ENCODE data around the gene TMEM271.

The TMEM271 gene, protein sequence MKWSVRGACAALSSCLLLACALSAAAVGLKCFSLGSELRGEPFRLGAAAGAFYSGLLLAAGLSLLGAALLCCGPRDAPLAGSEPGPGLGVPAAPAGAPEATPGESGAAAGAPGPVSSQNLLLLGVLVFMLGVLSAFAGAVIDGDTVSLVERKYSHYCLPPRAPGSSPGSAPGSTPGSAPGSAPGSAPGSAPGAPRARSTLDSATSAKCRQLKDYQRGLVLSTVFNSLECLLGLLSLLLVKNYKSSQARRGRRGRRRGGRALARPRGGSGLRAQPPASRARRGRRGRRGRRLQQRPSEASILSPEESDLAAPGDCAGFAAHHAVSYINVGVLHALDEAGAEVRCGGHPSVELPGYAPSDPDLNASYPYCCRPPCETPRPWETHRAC

DNA sequence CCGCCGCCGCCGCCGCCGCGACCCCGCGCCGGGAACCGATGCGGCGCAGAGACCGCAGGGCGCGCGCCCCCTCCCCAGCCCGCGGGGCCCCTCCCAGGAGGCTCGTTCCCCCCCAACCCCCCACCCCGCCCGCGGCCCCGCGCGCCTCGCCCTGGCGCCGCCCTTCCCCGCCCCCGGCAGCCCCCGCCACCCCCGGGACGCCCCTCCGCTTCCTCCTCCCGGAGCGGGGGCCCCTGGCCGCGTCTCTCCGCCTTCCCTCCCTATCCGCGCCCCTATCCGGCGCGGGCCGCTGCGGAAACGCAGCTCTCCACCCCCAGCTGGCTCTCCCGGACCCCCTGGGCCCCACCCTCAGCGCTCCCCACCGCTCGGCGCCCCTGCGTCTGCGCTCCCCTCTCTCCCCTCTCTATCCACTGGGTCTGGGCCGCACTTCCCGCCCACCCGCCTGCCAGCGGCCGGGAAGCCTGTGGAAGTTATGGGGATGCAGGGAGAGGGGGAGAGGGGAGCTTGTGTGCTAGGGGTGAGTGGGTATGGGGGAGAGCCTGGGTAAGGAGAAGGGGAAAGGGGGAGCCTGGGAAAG lies at the start of gene TMEM271:
TSS of gene TMEM271 (minus strand) at position 51 of the 577 bp plus-strand sequence. CDS start 233 bp downstream, outside the sequence.
- Histone ChIP-seq H3K36me3 (no peaks in the 10 kb centered on the region), H3K4me3 (peak within 1 kb of the TSS in 1 of 2 donors; percentile 22), H3K27ac (no peak within 1 kb of the TSS), H3K4me1 (peaks cover 0 to 26% (median 12%) of the 10 kb centered on the region in 4 donors), H3K9me3 (no peaks in the 10 kb centered on the region), H3K27me3 (peaks cover 0 to 86% of the 10 kb centered on the region in 2 donors)
- TF ChIP-seq, protein P1, sequence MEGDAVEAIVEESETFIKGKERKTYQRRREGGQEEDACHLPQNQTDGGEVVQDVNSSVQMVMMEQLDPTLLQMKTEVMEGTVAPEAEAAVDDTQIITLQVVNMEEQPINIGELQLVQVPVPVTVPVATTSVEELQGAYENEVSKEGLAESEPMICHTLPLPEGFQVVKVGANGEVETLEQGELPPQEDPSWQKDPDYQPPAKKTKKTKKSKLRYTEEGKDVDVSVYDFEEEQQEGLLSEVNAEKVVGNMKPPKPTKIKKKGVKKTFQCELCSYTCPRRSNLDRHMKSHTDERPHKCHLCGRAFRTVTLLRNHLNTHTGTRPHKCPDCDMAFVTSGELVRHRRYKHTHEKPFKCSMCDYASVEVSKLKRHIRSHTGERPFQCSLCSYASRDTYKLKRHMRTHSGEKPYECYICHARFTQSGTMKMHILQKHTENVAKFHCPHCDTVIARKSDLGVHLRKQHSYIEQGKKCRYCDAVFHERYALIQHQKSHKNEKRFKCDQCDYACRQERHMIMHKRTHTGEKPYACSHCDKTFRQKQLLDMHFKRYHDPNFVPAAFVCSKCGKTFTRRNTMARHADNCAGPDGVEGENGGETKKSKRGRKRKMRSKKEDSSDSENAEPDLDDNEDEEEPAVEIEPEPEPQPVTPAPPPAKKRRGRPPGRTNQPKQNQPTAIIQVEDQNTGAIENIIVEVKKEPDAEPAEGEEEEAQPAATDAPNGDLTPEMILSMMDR (IDR thresholded peaks at IDR 0.05): no peak
- intact Hi-C loops (cut with DNase I; ENCODE audit: low total_unique reads): no loop called here
- no peak for DNase-seq

DNA sequence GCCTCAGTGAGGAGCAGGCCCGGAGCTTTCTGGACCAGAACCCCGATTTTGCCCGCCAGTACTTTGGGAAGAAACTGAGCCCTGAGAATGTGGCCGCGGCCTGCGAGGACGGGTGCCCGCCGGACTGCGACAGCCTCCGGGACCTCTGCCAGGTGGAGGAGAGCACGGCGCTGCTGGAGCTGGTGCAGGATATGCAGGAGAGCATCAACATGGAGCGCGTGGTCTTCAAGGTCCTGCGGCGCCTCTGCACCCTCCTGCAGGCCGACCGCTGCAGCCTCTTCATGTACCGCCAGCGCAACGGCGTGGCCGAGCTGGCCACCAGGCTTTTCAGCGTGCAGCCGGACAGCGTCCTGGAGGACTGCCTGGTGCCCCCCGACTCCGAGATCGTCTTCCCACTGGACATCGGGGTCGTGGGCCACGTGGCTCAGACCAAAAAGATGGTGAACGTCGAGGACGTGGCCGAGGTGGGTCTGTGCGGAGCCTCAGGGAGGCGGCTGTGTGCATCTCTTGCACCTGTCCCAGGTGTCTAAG lies 49.6 kb upstream of the TMEM271 start:
- peak in 1 of 2 donors; percentile 48 for DNase-seq
- Histone ChIP-seq H3K4me1 (no peaks in the 10 kb centered on the region), H3K4me3 (no peak overlapping the region), H3K27me3 (peaks cover 0 to 59% of the 10 kb centered on the region in 2 donors), H3K27ac (no peak overlapping the region), H3K9me3 (no peaks in the 10 kb centered on the region), H3K36me3 (no peaks in the 10 kb centered on the region)
- TF ChIP-seq, protein P1 (IDR thresholded peaks at IDR 0.05): no peak
- intact Hi-C loops (cut with DNase I; ENCODE audit: low total_unique reads): no loop called here

DNA sequence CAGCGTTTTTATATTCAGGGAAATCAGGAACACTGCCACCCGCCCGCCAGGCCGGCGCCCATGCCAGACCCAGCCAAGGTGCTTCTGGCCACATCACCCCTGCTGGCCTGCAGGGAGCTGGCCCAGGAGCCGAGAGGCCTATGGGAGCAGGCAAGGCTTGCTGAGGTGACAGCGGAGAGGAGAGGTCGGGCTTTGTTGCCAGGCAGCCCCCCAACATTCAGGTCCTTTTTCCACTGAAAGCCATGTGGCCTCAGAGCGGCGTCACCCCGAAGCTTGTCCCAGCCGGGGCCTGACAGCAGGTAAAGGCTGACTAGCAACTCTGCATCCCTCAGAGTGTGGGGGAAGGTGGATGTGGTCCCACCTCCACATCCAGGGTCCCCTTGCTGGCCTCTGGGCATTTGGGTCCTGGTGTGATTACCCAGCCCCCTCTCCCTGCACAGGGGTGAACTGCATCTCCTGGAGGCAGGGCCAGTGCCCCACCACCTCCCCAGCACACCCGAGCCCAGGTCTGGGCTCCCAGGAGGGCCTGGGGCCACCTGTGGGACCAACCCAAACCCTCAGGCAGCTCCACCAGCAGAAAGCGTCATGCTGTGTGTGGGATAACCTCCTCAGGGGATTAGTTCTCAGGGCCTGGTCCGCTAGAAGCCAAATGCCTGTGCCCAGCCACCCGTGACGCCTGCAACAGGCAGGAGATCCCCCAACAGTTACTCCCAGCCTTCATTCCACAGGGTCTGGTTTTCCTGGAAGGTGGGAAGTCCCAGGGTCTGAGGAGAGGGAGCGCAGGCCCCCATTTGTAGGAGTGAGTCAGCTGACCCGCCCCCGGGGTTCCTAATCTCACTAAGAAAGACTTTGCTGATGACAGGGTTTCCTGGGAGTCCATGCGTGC lies 48.9 kb upstream of the TMEM271 start, which contains the start of gene PDE6B:
TSS of gene PDE6B (plus strand) at position 869 of the 886 bp plus-strand sequence. CDS start 54 bp downstream, outside the sequence.
- TF ChIP-seq, protein P1 (IDR thresholded peaks at IDR 0.05): no peak
- intact Hi-C loops (cut with DNase I; ENCODE audit: low total_unique reads): no loop called here
- peak in 1 of 2 donors; percentile 39 for DNase-seq
- no peak within 1 kb of the TSS for H3K4me3 ChIP-seq
- peaks cover 0 to 57% of the 10 kb centered on the region in 2 donors for H3K27me3 ChIP-seq
- no peaks in the 10 kb centered on the region for H3K9me3 ChIP-seq
- H3K4me1 ChIP-seq: no peaks in the 10 kb centered on the region
- H3K27ac ChIP-seq: no peak within 1 kb of the TSS
- H3K36me3 ChIP-seq: no peaks in the 10 kb centered on the region

DNA sequence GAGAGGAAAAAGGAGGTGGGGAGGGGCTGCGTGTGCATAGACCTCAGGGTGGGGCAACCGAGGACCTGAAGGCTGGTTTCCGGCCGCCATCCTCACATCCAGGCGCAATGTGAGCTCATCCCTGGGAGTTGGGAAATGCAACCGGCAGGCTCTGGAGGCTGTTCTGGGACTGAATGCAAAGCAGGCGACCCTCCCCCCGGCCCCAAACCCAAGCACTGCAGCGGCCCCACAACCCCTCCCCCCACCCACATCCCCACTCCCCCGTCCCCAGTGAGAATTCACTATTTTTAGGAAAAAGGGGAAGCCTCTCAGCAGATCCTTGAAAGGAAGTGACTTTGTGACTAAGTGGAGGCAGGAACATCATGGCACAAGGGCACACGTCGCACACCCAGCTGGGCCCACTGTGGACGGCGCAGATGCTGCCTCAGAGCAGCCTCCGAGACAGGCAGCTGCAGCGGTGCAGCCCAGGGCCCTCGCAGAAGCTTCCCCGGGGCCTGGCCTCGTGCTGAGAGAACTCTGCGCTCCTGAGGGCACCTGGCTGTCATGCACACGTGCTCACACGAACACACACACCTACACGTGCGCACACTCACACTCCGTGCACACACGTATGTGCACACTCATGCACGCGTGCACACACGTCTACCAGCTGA lies 47.9 kb upstream of the TMEM271 start:
- no peaks in the 10 kb centered on the region for H3K36me3 ChIP-seq
- H3K4me1 ChIP-seq: no peaks in the 10 kb centered on the region
- intact Hi-C loops (cut with DNase I; ENCODE audit: low total_unique reads): no loop called here
- TF ChIP-seq, protein P1 (IDR thresholded peaks at IDR 0.05): no peak
- H3K9me3 ChIP-seq: no peaks in the 10 kb centered on the region
- H3K27ac ChIP-seq: no peak overlapping the region
- H3K27me3 ChIP-seq: peaks cover 0 to 48% of the 10 kb centered on the region in 2 donors
- DNase-seq: peak in 1 of 2 donors; percentile 23
- no peak overlapping the region for H3K4me3 ChIP-seq

All from tibial artery (tissue), 4 donors.